ENCODE measurements around the gene CORO7. TPM values are rescaled to one million over a fixed set of nuclear protein-coding genes. Genes with fewer than 3 reads are reported as not detected.

CORO7 gene
- total and polyA plus RNA-seq, 7 donors: 3.4 to 7.9 (median 5.8) TPM

- 1 to 2% (median 2%) methylated on average over 28 to 107 of the region's 115 CpGs for WGBS, 3 donors
- peaks cover 5% of the 10 kb centered on the region for H3K4me1 ChIP-seq
- no peak for TF ChIP-seq CTCF (IDR thresholded peaks at IDR 0.05)
Measured at GRCh38 chr16:4315186-4316107, 100.9 kb downstream of the CORO7 start, which contains the start of gene GLIS2. TSS of gene GLIS2 (plus strand) at chr16:4316067. CDS start at chr16:4332281, 16,214 bp downstream.

GRCh38 chr16:4314532-4315185 is 101.7 kb downstream of the CORO7 start:
- peaks cover 5% of the 10 kb centered on the region for H3K4me1 ChIP-seq
- H3K27ac ChIP-seq: peak overlapping the region; percentile 74
- WGBS, 3 donors: 3 to 5% (median 3%) methylated on average over 33 of the region's 33 CpGs
- DNase-seq: peak in 1 of 2 donors; percentile 61
- TF ChIP-seq CTCF (IDR thresholded peaks at IDR 0.05): no peak
- H3K27me3 ChIP-seq (ENCODE audit: insufficient read depth in 3 of 3, low read length in 2 of 3): peaks cover 0 to 35% (median 5%) of the 10 kb centered on the region in 3 donors
- no peaks in the 10 kb centered on the region for H3K9me3 ChIP-seq
- peak in 2 of 4 donors; percentile 3 to 15 for ATAC-seq
- peak overlapping the region; percentile 65 for H3K4me3 ChIP-seq
- no peaks in the 10 kb centered on the region for H3K36me3 ChIP-seq (ENCODE audit: insufficient read depth in 1 of 2, low read depth in 1 of 2)
- intact Hi-C loops (cut with DNase I): no loop called here

More at GRCh38 chr16:4315186-4316107, 100.9 kb downstream of the CORO7 start, which contains the start of gene GLIS2:
- Histone ChIP-seq H3K9me3 (no peaks in the 10 kb centered on the region), H3K27ac (peak within 1 kb of the TSS; percentile 74), H3K4me3 (peak within 1 kb of the TSS; percentile 71), H3K27me3 (ENCODE audit: insufficient read depth in 3 of 3, low read length in 2 of 3) (peaks cover 0 to 39% (median 5%) of the 10 kb centered on the region in 3 donors), H3K36me3 (ENCODE audit: insufficient read depth in 1 of 2, low read depth in 1 of 2) (no peaks in the 10 kb centered on the region)
- intact Hi-C loops (cut with DNase I): no loop called here
- DNase-seq (peak; percentile 75 to 80), ATAC-seq (peak; percentile 42 to 61 (median 47))

- no peak overlapping the region for H3K4me3 ChIP-seq
- H3K27ac ChIP-seq: no peak overlapping the region
- TF ChIP-seq CTCF (IDR thresholded peaks at IDR 0.05): peak; percentile 46
- ATAC-seq (peak in 3 of 4 donors; percentile 21 to 45 (median 32)), DNase-seq (peak; percentile 47 to 74)
- peaks cover 0 to 28% (median 5%) of the 10 kb centered on the region in 3 donors for H3K27me3 ChIP-seq (ENCODE audit: insufficient read depth in 3 of 3, low read length in 2 of 3)
- intact Hi-C loops (cut with DNase I): no loop called here
- peaks cover 5% of the 10 kb centered on the region for H3K4me1 ChIP-seq
- 17 to 21% (median 19%) methylated on average over 33 to 43 of the region's 43 CpGs for WGBS, 3 donors
- H3K9me3 ChIP-seq: no peaks in the 10 kb centered on the region
- H3K36me3 ChIP-seq (ENCODE audit: insufficient read depth in 1 of 2, low read depth in 1 of 2): no peaks in the 10 kb centered on the region
Measured at GRCh38 chr16:4313563-4314531, 102.5 kb downstream of the CORO7 start.

- ATAC-seq: no peak
- Histone ChIP-seq H3K27ac (no peak overlapping the region), H3K4me1 (peaks cover 4% of the 10 kb centered on the region), H3K9me3 (no peaks in the 10 kb centered on the region), H3K4me3 (no peak overlapping the region), H3K36me3 (ENCODE audit: insufficient read depth in 1 of 2, low read depth in 1 of 2) (no peaks in the 10 kb centered on the region), H3K27me3 (ENCODE audit: insufficient read depth in 3 of 3, low read length in 2 of 3) (peaks cover 0 to 15% (median 0%) of the 10 kb centered on the region in 3 donors)
- DNase-seq: peak; percentile 37 to 60
- intact Hi-C loops (cut with DNase I): no loop called here
- TF ChIP-seq CTCF (IDR thresholded peaks at IDR 0.05): peak; percentile 24
- 54 to 59% (median 56%) methylated on average over 11 of the region's 11 CpGs for WGBS, 3 donors
Measured at GRCh38 chr16:4309833-4310266, 106.5 kb downstream of the CORO7 start.

Data from psoas muscle (tissue), 8 donors.